PC-3 (cell line): ENCODE data around the gene ABHD16A. TPM values are rescaled to one million over a fixed set of nuclear protein-coding genes. Genes with fewer than 3 reads are reported as not detected.
A peak's percentile ranks its signal among the peaks of the same experiment; 100 is the strongest.

Experiments used
- ATAC-seq: fragments of 200-7000 bp; cut with Tn5 transposase; 2 replicates; pipeline ENCODE4 v1.9.1; 2020; ENCODE audit warnings: mild to moderate bottlenecking, moderate library complexity
- BruUV-seq: library from RNA; stranded (reverse); fragments of 400-500 nt; replicated peaks from 2 replicates; lab custom pipeline; 2021; lab: Mats Ljungman, UMichigan
- CTCF ChIA-PET: fragments of 300-600 bp; sonication (Branson Sonifier 250); formaldehyde crosslinking; loops from one replicate; lab custom pipeline; 2022; ENCODE audit warnings: antibody characterized with exemption; lab: Charles Lee
- POLR2A ChIA-PET: fragments of 300-600 bp; sonication (Branson Sonifier 250); formaldehyde crosslinking; loops from one replicate; lab custom pipeline; 2022; ENCODE audit warnings: antibody characterized with exemption; ENCODE audit not compliant: unreplicated experiment; lab: Charles Lee
- DNase-seq: peaks from one replicate; pipeline ENCODE4 v3.0.0-alpha.2; 2015
- H2AFZ ChIP-seq: fragments of 300-600 bp; sonication (generic); 2 replicates; pipeline ENCODE4 v1.6.0; 2016; ENCODE audit warnings: antibody characterized with exemption, low read length
- H3F3A ChIP-seq: fragments of 300-600 bp; sonication (generic); one replicate; pipeline ENCODE4 v1.6.0; 2017; ENCODE audit warnings: antibody characterized with exemption, low read length, control low read depth, mild to moderate bottlenecking; ENCODE audit not compliant: unreplicated experiment
- H3K27ac ChIP-seq: fragments of 300-600 bp; sonication (generic); 2 replicates; pipeline ENCODE4 v1.5.1; 2016; ENCODE audit warnings: mild to moderate bottlenecking, low read length
- H3K27me3 ChIP-seq: fragments of 300-600 bp; sonication (generic); 2 replicates; pipeline ENCODE4 v1.6.1; 2016; ENCODE audit warnings: low read length, mixed read lengths
- H3K36me3 ChIP-seq: fragments of 300-600 bp; sonication (generic); 2 replicates; pipeline ENCODE4 v1.6.1; 2016; ENCODE audit warnings: low read depth, mixed run types, low read length, mixed read lengths
- H3K4me1 ChIP-seq: fragments of 300-600 bp; sonication (generic); 2 replicates; pipeline ENCODE4 v1.5.1; 2016; ENCODE audit warnings: low read length; ENCODE audit not compliant: insufficient read depth
- H3K4me2 ChIP-seq: fragments of 300-600 bp; sonication (generic); 2 replicates; pipeline ENCODE4 v1.6.0; 2016; ENCODE audit warnings: low read length
- H3K4me3 ChIP-seq: fragments of 300-600 bp; sonication (generic); 2 replicates; pipeline ENCODE4 v1.5.1; 2016; ENCODE audit warnings: mild to moderate bottlenecking, low read length, mixed read lengths
- H3K79me2 ChIP-seq: fragments of 300-600 bp; sonication (generic); 2 replicates; pipeline ENCODE4 v1.6.1; 2017; ENCODE audit warnings: low read length, mixed read lengths
- H3K9ac ChIP-seq: fragments of 300-600 bp; sonication (generic); 2 replicates; pipeline ENCODE4 v1.6.0; 2016; ENCODE audit warnings: mild to moderate bottlenecking, low read length
- H3K9me2 ChIP-seq: fragments of 300-600 bp; sonication (generic); replicated peaks from 2 replicates; pipeline ENCODE4 v1.6.1; 2016; ENCODE audit warnings: mixed run types, low read length, mixed read lengths
- H3K9me3 ChIP-seq: fragments of 300-600 bp; sonication (generic); 2 replicates; pipeline ENCODE4 v1.6.1; 2016; ENCODE audit warnings: low read length, mixed read lengths
- H4K20me1 ChIP-seq: fragments of 300-600 bp; sonication (generic); 2 replicates; pipeline ENCODE4 v1.6.1; 2016; ENCODE audit warnings: low read length, mixed read lengths
- EZH2 ChIP-seq: fragments of 300-600 bp; sonication (generic); IDR thresholded peaks from one replicate; pipeline ENCODE4 v1.6.1; 2017; ENCODE audit warnings: antibody characterized with exemption, mild to moderate bottlenecking, low read length; ENCODE audit not compliant: unreplicated experiment
- EZH2phosphoT487 ChIP-seq: fragments of 300-600 bp; sonication (generic); IDR thresholded peaks from 2 replicates; pipeline ENCODE4 v1.6.1; 2018; ENCODE audit warnings: mild to moderate bottlenecking, antibody characterized with exemption, low read length, borderline replicate concordance
- intact Hi-C: fragments of 100-400 bp; cut with micrococcal nuclease; formaldehyde crosslinking; loops from 2 replicates; pipeline ENCODE4 v1.9.0; 2023
- total RNA-seq: library from RNA; depleted of rRNA; stranded (reverse); fragments of >200 nt; gene quantifications from 2 replicates; pipeline ENCODE4 v1.2.3, GENCODE V29; 2014
- TF ChIP-seq, protein P1 (sequence below): fragments of 300-600 bp; sonication (generic); conservative IDR thresholded peaks from 2 replicates; pipeline ENCODE4 v1.5.1; 2017; ENCODE audit warnings: antibody characterized with exemption, low read depth, mild to moderate bottlenecking, low read length

ABHD16A gene
- total RNA-seq, 1 experiment from 2014 or later: 52.0 TPM

GRCh38 chr6:31676904-31677303 lies 26.2 kb downstream of the ABHD16A start:
- H2AFZ ChIP-seq: no peak overlapping the region
- ATAC-seq (peak; percentile 23), DNase-seq (peak; percentile 53)
- H3K79me2 ChIP-seq: no peaks in the 10 kb centered on the region
- TF ChIP-seq, protein P1, sequence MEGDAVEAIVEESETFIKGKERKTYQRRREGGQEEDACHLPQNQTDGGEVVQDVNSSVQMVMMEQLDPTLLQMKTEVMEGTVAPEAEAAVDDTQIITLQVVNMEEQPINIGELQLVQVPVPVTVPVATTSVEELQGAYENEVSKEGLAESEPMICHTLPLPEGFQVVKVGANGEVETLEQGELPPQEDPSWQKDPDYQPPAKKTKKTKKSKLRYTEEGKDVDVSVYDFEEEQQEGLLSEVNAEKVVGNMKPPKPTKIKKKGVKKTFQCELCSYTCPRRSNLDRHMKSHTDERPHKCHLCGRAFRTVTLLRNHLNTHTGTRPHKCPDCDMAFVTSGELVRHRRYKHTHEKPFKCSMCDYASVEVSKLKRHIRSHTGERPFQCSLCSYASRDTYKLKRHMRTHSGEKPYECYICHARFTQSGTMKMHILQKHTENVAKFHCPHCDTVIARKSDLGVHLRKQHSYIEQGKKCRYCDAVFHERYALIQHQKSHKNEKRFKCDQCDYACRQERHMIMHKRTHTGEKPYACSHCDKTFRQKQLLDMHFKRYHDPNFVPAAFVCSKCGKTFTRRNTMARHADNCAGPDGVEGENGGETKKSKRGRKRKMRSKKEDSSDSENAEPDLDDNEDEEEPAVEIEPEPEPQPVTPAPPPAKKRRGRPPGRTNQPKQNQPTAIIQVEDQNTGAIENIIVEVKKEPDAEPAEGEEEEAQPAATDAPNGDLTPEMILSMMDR: no peak
- TF ChIP-seq EZH2 (no peak), EZH2phosphoT487 (no peak)
- peaks cover 4% of the 10 kb centered on the region for H3F3A ChIP-seq
- H4K20me1 ChIP-seq: no peaks in the 10 kb centered on the region
- H3K4me1 ChIP-seq: peaks cover 16% of the 10 kb centered on the region
- no peaks in the 10 kb centered on the region for H3K9me2 ChIP-seq
- H3K4me2 ChIP-seq: peak overlapping the region; percentile 43; the same call in 1 of the 2 replicates
- H3K27me3 ChIP-seq: no peaks in the 10 kb centered on the region
- no peak overlapping the region for H3K4me3 ChIP-seq
- BruUV-seq: no TSS peak
- no peaks in the 10 kb centered on the region for H3K9me3 ChIP-seq
- POLR2A ChIA-PET: no interaction called here
- H3K9ac ChIP-seq: no peak overlapping the region
- H3K27ac ChIP-seq: no peak overlapping the region
- CTCF ChIA-PET: no interaction called here
- H3K36me3 ChIP-seq: peaks cover 6% of the 10 kb centered on the region; the same call in 1 of the 2 replicates
- intact Hi-C loops: no loop called here

GRCh38 chr6:31676322-31676903 lies 26.7 kb downstream of the ABHD16A start:
- intact Hi-C loops: no loop called here
- BruUV-seq: no TSS peak
- no peaks in the 10 kb centered on the region for H3K9me3 ChIP-seq
- H3K79me2 ChIP-seq: no peaks in the 10 kb centered on the region
- peaks cover 4% of the 10 kb centered on the region for H3F3A ChIP-seq
- TF ChIP-seq EZH2phosphoT487: no peak
- TF ChIP-seq, protein P1: no peak
- no peak for TF ChIP-seq EZH2
- H3K4me1 ChIP-seq: peaks cover 16% of the 10 kb centered on the region
- no peak overlapping the region for H3K27ac ChIP-seq
- H2AFZ ChIP-seq: no peak overlapping the region
- CTCF ChIA-PET: no interaction called here
- H3K9me2 ChIP-seq: no peaks in the 10 kb centered on the region
- no peaks in the 10 kb centered on the region for H3K27me3 ChIP-seq
- DNase-seq: no peak
- POLR2A ChIA-PET: no interaction called here
- peaks cover 11% of the 10 kb centered on the region; the same call in 1 of the 2 replicates for H3K36me3 ChIP-seq
- no peaks in the 10 kb centered on the region for H4K20me1 ChIP-seq
- H3K9ac ChIP-seq: no peak overlapping the region
- H3K4me3 ChIP-seq: no peak overlapping the region
- peak overlapping the region; percentile 43; the same call in 1 of the 2 replicates for H3K4me2 ChIP-seq
- no peak for ATAC-seq

- DNase-seq (no peak), ATAC-seq (no peak)
- H3K36me3 ChIP-seq: peaks cover 48% of the 10 kb centered on the region
- POLR2A ChIA-PET: no interaction called here
- peaks cover 36% of the 10 kb centered on the region for H3K79me2 ChIP-seq
- intact Hi-C loops: loop anchor here (5.0 kb wide), 1 partner anchor 122 kb away; the partner anchor contains the start of genes ATP6V1G2 and NFKBIL1
- H3K4me3 ChIP-seq: no peak within 1 kb of the TSS
- no peak within 1 kb of the TSS for H3K4me2 ChIP-seq
- BruUV-seq: no TSS peak
- H3K9ac ChIP-seq: no peak within 1 kb of the TSS
- peaks cover 5% of the 10 kb centered on the region for H3K4me1 ChIP-seq
- CTCF ChIA-PET: no interaction called here
- no peaks in the 10 kb centered on the region for H4K20me1 ChIP-seq
- H3K9me2 ChIP-seq: no peaks in the 10 kb centered on the region
- no peaks in the 10 kb centered on the region for H3K9me3 ChIP-seq
- no peak for TF ChIP-seq EZH2
- TF ChIP-seq, protein P1: no peak
- TF ChIP-seq EZH2phosphoT487: no peak
- H3F3A ChIP-seq: no peaks in the 10 kb centered on the region
- no peak within 1 kb of the TSS for H3K27ac ChIP-seq
- no peak within 1 kb of the TSS for H2AFZ ChIP-seq
- H3K27me3 ChIP-seq: no peaks in the 10 kb centered on the region
Observed at GRCh38 chr6:31669676-31670075, 33.4 kb downstream of the ABHD16A start, which contains the start of gene LY6G5B. LY6G5B (plus strand) TSS chr6:31669976; CDS start chr6:31670951, 975 bp downstream.
